Adrenal gland (tissue), 12 donors: ENCODE data around the gene PSMA8. TPM values are rescaled to one million over a fixed set of nuclear protein-coding genes. Genes with fewer than 3 reads are reported as not detected.

ENCODE experiments used
- DNase-seq, 7 donors: peaks; one replicate each; pipeline ENCODE4 v3.0.0-alpha.2; 2019 to 2020
- H3K27ac ChIP-seq, 5 donors: fragments of 200-600 bp; sonication (generic) in 4 of 5; 1 replicate in 3 of 5; 2 replicates in 2 of 5; pipeline versions ENCODE4 v1.5.1 to v1.8.0; 2016 to 2020; ENCODE audit warnings: mild to moderate bottlenecking in 1 of 5
- H3K27me3 ChIP-seq: fragments of 200-600 bp; 2 replicates; pipeline ENCODE4 v1.8.0; 2021
- H3K36me3 ChIP-seq, 2 donors: fragments of 200-600 bp; replicated peaks in 1 of 2; 1 replicate in 1 of 2; 2 replicates in 1 of 2; pipeline versions ENCODE4 v1.5.1 to v1.8.0; 2018 to 2022
- H3K4me1 ChIP-seq, 2 donors: fragments of 200-600 bp; replicated peaks in 1 of 2; 1 replicate in 1 of 2; 2 replicates in 1 of 2; pipeline versions ENCODE4 v1.5.1 to v1.8.0; 2018 to 2021
- H3K4me3 ChIP-seq, 4 donors: fragments of 200-600 bp; sonication (generic) in 3 of 4; one replicate each; pipeline ENCODE4 v1.5.1; 2016 to 2018
- H3K9me3 ChIP-seq, 3 donors: fragments of 200-600 bp; sonication (generic) in 1 of 3; replicated peaks in 1 of 3; 1 replicate in 2 of 3; 2 replicates in 1 of 3; pipeline versions ENCODE4 v1.5.1 to v1.8.0; 2016 to 2021
- POLR2A ChIP-seq, 2 donors: fragments of 450-650 bp; IDR thresholded peaks; one replicate each; pipeline ENCODE4 v1.6.1; 2017; ENCODE audit warnings: antibody characterized with exemption in 2 of 2, mild to moderate bottlenecking in 2 of 2, moderate library complexity in 1 of 2
- WGBS, 4 donors: extraction: QIAGEN DNeasy Blood & Tissue Kit in 2 of 4; methylation state at CpG; one replicate each; pipeline versions ENCODE4 v1.1.5 to v1.1.7; 2013 to 2017; 5-methylcytosine and 5-hydroxymethylcytosine counted together
- intact Hi-C, 2 donors: fragments of 100-400 bp; cut with DNase I; formaldehyde crosslinking; loops; one replicate each; pipeline versions ENCODE4 v1.14.1 to v1.15.0; 2022 to 2023
- polyA plus RNA-seq, 3 donors: library from polyadenylated mRNA; stranded (reverse); fragments of 200-250 nt in 2 of 3; fragments of 350-450 nt in 1 of 3; fragmentation: Illumina TruSeq in 1 of 3; extraction: RNeasy Lipid Tissue Mini Kit (QIAGEN cat#74804) in 1 of 3; gene quantifications; one replicate each; pipeline ENCODE4 v1.2.3, GENCODE V29; 2013 to 2014
- total RNA-seq, 9 donors: library from RNA; depleted of rRNA in 4 of 9; stranded (reverse); fragments of >200 nt in 4 of 9; fragments of 120-200 nt in 1 of 9; fragmentation: NEBNext Ultra II Directional in 1 of 9; extraction: Animal tissue kit (Norgen Biotek cat#: 25700) in 1 of 9; gene quantifications; one replicate each; pipeline versions ENCODE4 v1.1.0 to v1.2.4, GENCODE V29; 2013 to 2023
- TF ChIP-seq, protein P1 (sequence below), 6 experiments: fragments of 450-650 bp in 4 of 6; fragments of 200-600 bp in 2 of 6; sonication (generic) in 1 of 6; IDR thresholded peaks; 1 replicate in 5 of 6; 2 replicates in 1 of 6; pipeline versions ENCODE4 v1.5.1 to v1.8.0; 2016 to 2021; ENCODE audit warnings: antibody characterized with exemption in 6 of 6, mild to moderate bottlenecking in 2 of 6, moderate library complexity in 1 of 6
- donor health status: healthy with polysubstance abuse.
- donor health status: Bipolar disorder and iron deficiency.
- donor health status: DM: yes; HTN: yes; CAD: no.
- donor health status: DM: no; HTN: no; CAD: no.
- donor health status: DM: no; HTN: no; CAD: no.
- donor health status: DM: yes; HTN: yes; CAD: no.

PSMA8 gene
- total and polyA plus RNA-seq, 12 donors, result 0.07 to 0.36 (median 0.22) TPM; not detected in 7

- peaks cover 3% of the 10 kb centered on the region for H3K27me3 ChIP-seq
- no peaks in the 10 kb centered on the region for H3K36me3 ChIP-seq
- TF ChIP-seq, protein P1, sequence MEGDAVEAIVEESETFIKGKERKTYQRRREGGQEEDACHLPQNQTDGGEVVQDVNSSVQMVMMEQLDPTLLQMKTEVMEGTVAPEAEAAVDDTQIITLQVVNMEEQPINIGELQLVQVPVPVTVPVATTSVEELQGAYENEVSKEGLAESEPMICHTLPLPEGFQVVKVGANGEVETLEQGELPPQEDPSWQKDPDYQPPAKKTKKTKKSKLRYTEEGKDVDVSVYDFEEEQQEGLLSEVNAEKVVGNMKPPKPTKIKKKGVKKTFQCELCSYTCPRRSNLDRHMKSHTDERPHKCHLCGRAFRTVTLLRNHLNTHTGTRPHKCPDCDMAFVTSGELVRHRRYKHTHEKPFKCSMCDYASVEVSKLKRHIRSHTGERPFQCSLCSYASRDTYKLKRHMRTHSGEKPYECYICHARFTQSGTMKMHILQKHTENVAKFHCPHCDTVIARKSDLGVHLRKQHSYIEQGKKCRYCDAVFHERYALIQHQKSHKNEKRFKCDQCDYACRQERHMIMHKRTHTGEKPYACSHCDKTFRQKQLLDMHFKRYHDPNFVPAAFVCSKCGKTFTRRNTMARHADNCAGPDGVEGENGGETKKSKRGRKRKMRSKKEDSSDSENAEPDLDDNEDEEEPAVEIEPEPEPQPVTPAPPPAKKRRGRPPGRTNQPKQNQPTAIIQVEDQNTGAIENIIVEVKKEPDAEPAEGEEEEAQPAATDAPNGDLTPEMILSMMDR (IDR thresholded peaks at IDR 0.05), result no peak
- no peak for TF ChIP-seq POLR2A (IDR thresholded peaks at IDR 0.05)
- intact Hi-C loops, result no loop called here
- 91 to 100% (median 93%) methylated on average over 4 of the region's 4 CpGs for WGBS, 4 donors
- no peak overlapping the region for H3K4me3 ChIP-seq
- DNase-seq, result no peak
- no peaks in the 10 kb centered on the region for H3K9me3 ChIP-seq
- H3K27ac ChIP-seq, result no peak overlapping the region
- no peaks in the 10 kb centered on the region for H3K4me1 ChIP-seq
Measured at GRCh38 chr18:26210147-26210546, 76.5 kb downstream of the PSMA8 start.

GRCh38 chr18:26215247-26215970, 81.7 kb downstream of the PSMA8 start:
- DNase-seq, result no peak
- no peak overlapping the region for H3K4me3 ChIP-seq
- no peaks in the 10 kb centered on the region for H3K9me3 ChIP-seq
- intact Hi-C loops, result no loop called here
- H3K27ac ChIP-seq, result no peak overlapping the region
- H3K4me1 ChIP-seq, result no peaks in the 10 kb centered on the region
- no peaks in the 10 kb centered on the region for H3K36me3 ChIP-seq
- 65 to 72% (median 70%) methylated on average over 7 of the region's 7 CpGs for WGBS, 4 donors
- TF ChIP-seq, protein P1 (IDR thresholded peaks at IDR 0.05), result no peak
- TF ChIP-seq POLR2A (IDR thresholded peaks at IDR 0.05), result no peak
- peaks cover 3% of the 10 kb centered on the region for H3K27me3 ChIP-seq

DNA sequence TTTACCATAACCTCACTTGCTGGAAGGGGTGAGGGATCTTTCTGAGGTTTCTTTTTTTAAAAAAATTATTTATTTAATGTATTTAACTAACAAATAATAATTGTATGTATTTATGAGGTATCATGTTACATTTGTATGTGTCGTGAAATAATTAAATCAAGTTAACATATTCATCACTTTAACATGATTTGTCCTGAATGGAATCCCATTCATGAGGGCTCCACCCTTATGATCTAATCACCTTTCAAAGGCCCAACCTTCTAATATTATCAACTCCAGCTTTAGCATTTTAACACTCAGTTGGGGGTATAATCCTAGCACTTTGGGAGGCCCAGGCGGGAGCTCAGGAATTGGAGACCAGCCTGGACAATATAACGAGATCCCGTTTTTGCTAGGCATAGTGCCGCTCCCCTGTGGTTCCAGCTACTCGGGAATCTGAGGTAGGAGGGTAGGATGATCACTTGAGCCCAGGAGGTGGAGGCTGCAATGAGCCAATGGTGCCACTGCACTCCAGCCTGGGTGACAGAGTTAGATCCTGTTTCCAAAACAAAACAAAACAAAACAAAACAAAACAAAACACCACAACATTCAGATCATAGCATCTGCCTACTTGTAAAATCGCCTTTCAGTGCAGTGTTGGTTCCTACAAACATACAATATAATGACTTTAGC, 91.5 kb downstream of the PSMA8 start:
- intact Hi-C loops, result no loop called here
- WGBS, 4 donors, result 82 to 87% (median 85%) methylated on average over 7 of the region's 7 CpGs
- Histone ChIP-seq H3K27ac (no peak overlapping the region), H3K4me1 (peaks cover 6 to 21% of the 10 kb centered on the region in 2 donors), H3K4me3 (no peak overlapping the region), H3K9me3 (no peaks in the 10 kb centered on the region), H3K36me3 (no peaks in the 10 kb centered on the region), H3K27me3 (no peaks in the 10 kb centered on the region)
- TF ChIP-seq, protein P1 (IDR thresholded peaks at IDR 0.05), result no peak
- no peak for TF ChIP-seq POLR2A (IDR thresholded peaks at IDR 0.05)
- no peak for DNase-seq

DNA sequence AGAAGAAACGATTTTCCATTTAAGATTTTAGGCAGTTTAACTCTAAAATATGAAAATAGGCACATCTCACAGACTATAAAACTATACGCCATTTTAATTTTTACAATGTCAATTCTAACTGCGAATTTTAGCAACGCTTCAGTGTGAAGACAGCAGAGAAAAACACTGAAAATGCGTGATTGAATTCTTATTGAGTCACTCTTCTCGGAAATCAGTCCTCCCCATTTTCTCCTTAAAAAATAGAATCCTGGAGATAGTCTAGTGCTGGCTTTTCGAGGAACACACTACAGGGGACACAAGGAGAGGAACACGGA, 92.2 kb downstream of the PSMA8 start:
- Histone ChIP-seq H3K4me1 (peaks cover 6 to 21% of the 10 kb centered on the region in 2 donors), H3K4me3 (peak overlapping the region in 3 of 4 donors; percentile 58 to 95 (median 71)), H3K36me3 (no peaks in the 10 kb centered on the region), H3K27ac (peak overlapping the region in 4 of 5 donors; percentile 69 to 82 (median 75)), H3K9me3 (no peaks in the 10 kb centered on the region), H3K27me3 (no peaks in the 10 kb centered on the region)
- TF ChIP-seq, protein P1 (IDR thresholded peaks at IDR 0.05), result peak in 1 of 6 experiments; percentile 6
- TF ChIP-seq POLR2A (IDR thresholded peaks at IDR 0.05), result no peak
- WGBS, 4 donors, result 6 to 11% (median 9%) methylated on average over 8 of the region's 8 CpGs
- no peak for DNase-seq
- intact Hi-C loops, result no loop called here
